ENCODE results near the gene JPT1.
"Not testable (repeated sequence)": the region's sequence is repeated elsewhere in the genome, so short reads cannot be mapped to it uniquely, and the experiment has no call there.

Gene JPT1

GRCh38 chr17:75154195-75155106 lies at the start of gene JPT1:
Gene JPT1 (minus strand): TSS chr17:75154512. CDS start chr17:75154397, 115 bp downstream.
- DNase-seq, result peak; percentile 99

GRCh38 chr17:75199886-75200618 lies 45.7 kb upstream of the JPT1 start:
- DNase-seq, result no peak

GRCh38 chr17:75194879-75195278 lies 40.6 kb upstream of the JPT1 start:
- no peak for DNase-seq

GRCh38 chr17:75191584-75191983 lies 37.3 kb upstream of the JPT1 start:
- no peak for DNase-seq

GRCh38 chr17:75188614-75189013 lies 34.3 kb upstream of the JPT1 start:
- no peak for DNase-seq

GRCh38 chr17:75183999-75184884 lies 29.9 kb upstream of the JPT1 start:
- DNase-seq, result no peak

GRCh38 chr17:75182569-75183436 lies 28.5 kb upstream of the JPT1 start, which contains the start of gene SUMO2:
Gene SUMO2 (minus strand): TSS chr17:75182959. CDS start chr17:75182834, 125 bp downstream.
- DNase-seq, result peak; percentile 96

GRCh38 chr17:75182319-75182568 lies 27.9 kb upstream of the JPT1 start:
- no peak for DNase-seq

GRCh38 chr17:75181608-75182318 lies 27.5 kb upstream of the JPT1 start:
- DNase-seq, result peak; percentile 43

- no peak for DNase-seq
These were observed 26.8 kb upstream of the JPT1 start for GRCh38 chr17:75181110-75181509.

- peak; percentile 17 for DNase-seq
These were observed 24.1 kb upstream of the JPT1 start for GRCh38 chr17:75178453-75178852.

- DNase-seq, result no peak
These were observed 22.3 kb upstream of the JPT1 start for GRCh38 chr17:75176625-75177024.

GRCh38 chr17:75174996-75175395 lies 20.7 kb upstream of the JPT1 start:
- DNase-seq, result no peak

- DNase-seq, result no peak
These were observed 19.2 kb upstream of the JPT1 start for GRCh38 chr17:75173526-75173925.

- DNase-seq, result no peak
These were observed 14.7 kb upstream of the JPT1 start for GRCh38 chr17:75168998-75169397.

- not testable (repeated sequence) for DNase-seq
These were observed 10.3 kb upstream of the JPT1 start for GRCh38 chr17:75164606-75165005.

- no peak for DNase-seq
These were observed 8.8 kb upstream of the JPT1 start for GRCh38 chr17:75163074-75163473.

GRCh38 chr17:75160211-75160610 lies 5.9 kb upstream of the JPT1 start:
- DNase-seq, result no peak

GRCh38 chr17:75159196-75160031 lies 5.1 kb upstream of the JPT1 start:
- no peak for DNase-seq

GRCh38 chr17:75158480-75158879 lies 4.2 kb upstream of the JPT1 start:
- DNase-seq, result not testable (repeated sequence)
